Activated T-cell treated with anti-CD3 and anti-CD28 coated beads, Interleukin-2, amount 50 U/mL, for 24 hours (primary cell): Measurements from ENCODE around the gene IREB2.
"Not testable (repeated sequence)": the region's sequence is repeated elsewhere in the genome, so short reads cannot be mapped to it uniquely, and the experiment has no call there.

Source experiments
- DNase-seq: peaks from one replicate; pipeline ENCODE4 v3.0.0-alpha.2; 2020
- H3K27ac Mint-ChIP-seq: 2 replicates; pipeline ENCODE4 v1.8.0; 2020; ENCODE audit warnings: mild to moderate bottlenecking, mixed read lengths
- H3K27me3 Mint-ChIP-seq: 2 replicates; pipeline ENCODE4 v1.8.0; 2020; ENCODE audit warnings: mixed read lengths
- H3K36me3 Mint-ChIP-seq: 2 replicates; pipeline ENCODE4 v1.8.0; 2020; ENCODE audit warnings: low read depth, mixed read lengths
- H3K4me1 Mint-ChIP-seq: 2 replicates; pipeline ENCODE4 v1.8.0; 2020; ENCODE audit warnings: low read depth, mixed read lengths
- H3K4me3 Mint-ChIP-seq: 2 replicates; pipeline ENCODE4 v1.8.0; 2020; ENCODE audit warnings: mild to moderate bottlenecking, moderate library complexity, mixed read lengths
- H3K9me3 Mint-ChIP-seq: 2 replicates; pipeline ENCODE4 v1.8.0; 2020; ENCODE audit warnings: mixed read lengths

IREB2 gene

GRCh38 chr15:78434711-78435110, 3.3 kb upstream of the IREB2 start:
- peaks cover 17% of the 10 kb centered on the region for H3K4me1 Mint-ChIP-seq
- DNase-seq, H3K4me3 Mint-ChIP-seq, H3K9me3 Mint-ChIP-seq, H3K27ac Mint-ChIP-seq: not testable (repeated sequence)
- H3K27me3 Mint-ChIP-seq = peaks cover 13% of the 10 kb centered on the region
- peaks cover 17% of the 10 kb centered on the region for H3K36me3 Mint-ChIP-seq

- Mint-ChIP-seq H3K27me3 (no peaks in the 10 kb centered on the region), H3K9me3 (no peaks in the 10 kb centered on the region), H3K36me3 (peaks cover 41% of the 10 kb centered on the region), H3K4me1 (peaks cover 38% of the 10 kb centered on the region), H3K27ac (peak overlapping the region; percentile 98), H3K4me3 (peak overlapping the region; percentile 86)
- DNase-seq = peak; percentile 47
Observed at GRCh38 chr15:78437107-78437761, 782 bp upstream of the IREB2 start.

- peak; percentile 60 for DNase-seq
- Mint-ChIP-seq H3K9me3 (no peaks in the 10 kb centered on the region), H3K27ac (peak overlapping the region; percentile 98)
Observed at GRCh38 chr15:78438619-78439285, 736 bp downstream of the IREB2 start.

GRCh38 chr15:78440375-78441373, 2.7 kb downstream of the IREB2 start:
- Mint-ChIP-seq H3K27me3 (no peaks in the 10 kb centered on the region), H3K4me1 (peaks cover 65% of the 10 kb centered on the region), H3K4me3 (peak overlapping the region; percentile 86), H3K36me3 (peaks cover 74% of the 10 kb centered on the region), H3K27ac (peak overlapping the region; percentile 94), H3K9me3 (no peaks in the 10 kb centered on the region)
- DNase-seq = no peak

More at GRCh38 chr15:78438619-78439285, 736 bp downstream of the IREB2 start:
- H3K4me1 Mint-ChIP-seq = peaks cover 51% of the 10 kb centered on the region
- peaks cover 56% of the 10 kb centered on the region for H3K36me3 Mint-ChIP-seq
- H3K27me3 Mint-ChIP-seq = no peaks in the 10 kb centered on the region
- peak overlapping the region; percentile 86 for H3K4me3 Mint-ChIP-seq

GRCh38 chr15:78444255-78444654, 6.2 kb downstream of the IREB2 start:
- H3K27ac Mint-ChIP-seq = peak overlapping the region; percentile 80
- peaks cover 78% of the 10 kb centered on the region for H3K4me1 Mint-ChIP-seq
- H3K4me3 Mint-ChIP-seq = no peak overlapping the region
- no peaks in the 10 kb centered on the region for H3K27me3 Mint-ChIP-seq
- no peaks in the 10 kb centered on the region for H3K9me3 Mint-ChIP-seq
- H3K36me3 Mint-ChIP-seq = peaks cover 93% of the 10 kb centered on the region
- no peak for DNase-seq

GRCh38 chr15:78445875-78446274, 7.9 kb downstream of the IREB2 start:
- H3K27me3 Mint-ChIP-seq = no peaks in the 10 kb centered on the region
- H3K9me3 Mint-ChIP-seq = no peaks in the 10 kb centered on the region
- H3K4me3 Mint-ChIP-seq = no peak overlapping the region
- no peak for DNase-seq
- H3K4me1 Mint-ChIP-seq = peaks cover 78% of the 10 kb centered on the region
- H3K27ac Mint-ChIP-seq = peak overlapping the region; percentile 29
- H3K36me3 Mint-ChIP-seq = peaks cover 96% of the 10 kb centered on the region

- DNase-seq = no peak
- Mint-ChIP-seq H3K27ac (peak overlapping the region; percentile 13), H3K36me3 (peaks cover 90% of the 10 kb centered on the region), H3K4me1 (peaks cover 71% of the 10 kb centered on the region), H3K9me3 (no peaks in the 10 kb centered on the region), H3K4me3 (no peak overlapping the region), H3K27me3 (no peaks in the 10 kb centered on the region)
Observed at GRCh38 chr15:78446551-78446950, 8.5 kb downstream of the IREB2 start.

GRCh38 chr15:78448441-78449219, 10.6 kb downstream of the IREB2 start:
- no peak overlapping the region for H3K4me3 Mint-ChIP-seq

GRCh38 chr15:78449220-78449999, 11.4 kb downstream of the IREB2 start:
- Mint-ChIP-seq H3K36me3 (peaks cover 78% of the 10 kb centered on the region), H3K4me1 (peaks cover 75% of the 10 kb centered on the region), H3K27me3 (no peaks in the 10 kb centered on the region), H3K9me3 (no peaks in the 10 kb centered on the region), H3K4me3 (no peak overlapping the region), H3K27ac (peak overlapping the region; percentile 5)
- no peak for DNase-seq

More at GRCh38 chr15:78448441-78449219, 10.6 kb downstream of the IREB2 start:
- no peaks in the 10 kb centered on the region for H3K9me3 Mint-ChIP-seq
- H3K4me1 Mint-ChIP-seq = peaks cover 73% of the 10 kb centered on the region
- DNase-seq = no peak
- no peak overlapping the region for H3K27ac Mint-ChIP-seq
- H3K27me3 Mint-ChIP-seq = no peaks in the 10 kb centered on the region
- peaks cover 83% of the 10 kb centered on the region for H3K36me3 Mint-ChIP-seq

GRCh38 chr15:78450285-78450858, 12.4 kb downstream of the IREB2 start:
- no peaks in the 10 kb centered on the region for H3K27me3 Mint-ChIP-seq
- DNase-seq = no peak
- peaks cover 78% of the 10 kb centered on the region for H3K4me1 Mint-ChIP-seq
- H3K9me3 Mint-ChIP-seq = no peaks in the 10 kb centered on the region
- peaks cover 70% of the 10 kb centered on the region for H3K36me3 Mint-ChIP-seq
- no peak overlapping the region for H3K27ac Mint-ChIP-seq
- no peak overlapping the region for H3K4me3 Mint-ChIP-seq

- no peak overlapping the region for H3K27ac Mint-ChIP-seq
Observed at GRCh38 chr15:78452485-78452884, 14.5 kb downstream of the IREB2 start.

GRCh38 chr15:78453447-78453846, 15.4 kb downstream of the IREB2 start:
- Mint-ChIP-seq H3K36me3 (peaks cover 59% of the 10 kb centered on the region), H3K4me3 (no peak overlapping the region), H3K9me3 (no peaks in the 10 kb centered on the region), H3K27me3 (no peaks in the 10 kb centered on the region), H3K4me1 (peaks cover 80% of the 10 kb centered on the region), H3K27ac (peak overlapping the region; percentile 2)
- no peak for DNase-seq

More at GRCh38 chr15:78452485-78452884, 14.5 kb downstream of the IREB2 start:
- H3K9me3 Mint-ChIP-seq = no peaks in the 10 kb centered on the region
- no peak overlapping the region for H3K4me3 Mint-ChIP-seq
- no peak for DNase-seq
- peaks cover 77% of the 10 kb centered on the region for H3K4me1 Mint-ChIP-seq
- peaks cover 61% of the 10 kb centered on the region for H3K36me3 Mint-ChIP-seq
- no peaks in the 10 kb centered on the region for H3K27me3 Mint-ChIP-seq

GRCh38 chr15:78454992-78455391, 17.0 kb downstream of the IREB2 start:
- no peaks in the 10 kb centered on the region for H3K9me3 Mint-ChIP-seq
- H3K4me3 Mint-ChIP-seq = no peak overlapping the region
- peaks cover 73% of the 10 kb centered on the region for H3K4me1 Mint-ChIP-seq
- H3K36me3 Mint-ChIP-seq = peaks cover 60% of the 10 kb centered on the region
- peak overlapping the region; percentile 13 for H3K27ac Mint-ChIP-seq
- no peaks in the 10 kb centered on the region for H3K27me3 Mint-ChIP-seq
- DNase-seq = no peak
